ENCODE results near the gene YDJC. TPM values are rescaled to one million over a fixed set of nuclear protein-coding genes. Genes with fewer than 3 reads are reported as not detected.

YDJC gene
- total and polyA plus RNA-seq, 2 of the 8 experiments (the other 6 are each of a cell fraction or from before 2014, with no cell fraction given) = 36.7 to 45.2 TPM

DNA sequence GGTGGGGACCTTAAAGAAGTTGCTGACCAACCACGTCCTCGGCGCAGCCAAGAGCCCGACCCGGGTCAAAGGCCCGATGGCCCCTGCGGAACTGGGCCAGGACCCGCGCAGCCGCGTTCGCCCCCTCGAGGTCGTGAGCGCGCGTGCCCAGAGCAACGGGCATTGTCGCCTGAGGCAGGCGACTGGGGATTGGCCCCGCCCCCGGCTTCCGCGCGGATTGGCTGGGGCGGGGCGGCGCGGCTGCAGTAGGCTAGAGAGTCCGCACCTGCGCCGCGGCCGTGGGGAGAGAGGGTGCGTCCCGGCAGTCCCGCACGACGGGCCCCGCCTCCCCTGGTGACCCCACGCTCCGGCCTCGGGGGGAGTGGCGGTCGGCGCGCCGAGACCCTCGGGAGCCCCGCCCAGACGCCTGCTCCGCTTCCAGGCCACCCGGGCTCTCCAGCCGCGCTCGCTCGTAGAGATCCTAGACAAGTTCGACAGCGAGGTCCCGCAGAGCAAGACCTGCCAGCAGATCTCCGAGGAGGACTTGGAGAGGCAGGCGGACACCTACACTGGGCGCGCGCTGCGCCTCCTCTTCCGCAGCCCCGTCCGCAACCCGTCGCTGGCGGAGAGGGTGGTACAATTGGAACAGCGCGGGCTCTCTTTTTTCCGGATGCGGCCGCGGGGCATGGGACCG, 27.7 kb upstream of the YDJC start:
- Histone ChIP-seq H3K14ac (ENCODE audit: insufficient read length) (no peak overlapping the region), H3K27me3 (replicated peaks in 1 of 4; ENCODE audit: control insufficient read depth in 3 of 4, extremely low read depth in 1 of 4, insufficient read depth in 3 of 4, low read length in 3 of 4) (no peaks in the 10 kb centered on the region; a peak in 1 of 7 replicates), H2AK5ac (ENCODE audit: low read depth, low read length) (no peak overlapping the region), H3K27ac (ENCODE audit: low read depth, low read length) (peak overlapping the region; percentile 48; the same call in 1 of the 2 replicates), H3K18ac (ENCODE audit: extremely low read depth, low read length) (peak overlapping the region; percentile 78), H2BK120ac (replicated peaks; ENCODE audit: low read depth, low read length) (no peak overlapping the region), H3K4ac (replicated peaks; ENCODE audit: insufficient read length, low read depth, low read length) (no peak overlapping the region), H3K56ac (replicated peaks; ENCODE audit: insufficient read length, low read depth, low read length) (peak overlapping the region; percentile 10), H3K36me3 (ENCODE audit: control insufficient read depth in 2 of 4, insufficient read depth in 4 of 4, low read length in 3 of 4) (peaks cover 10 to 18% (median 14%) of the 10 kb centered on the region in 4 experiments; a peak in 6 of 8 replicates), H4K91ac (replicated peaks; ENCODE audit: insufficient read length, low read length) (no peak overlapping the region), H2AFZ (ENCODE audit: low read length) (no peak overlapping the region), H3K4me1 (replicated peaks in 1 of 4; ENCODE audit: control insufficient read depth in 3 of 4, insufficient read depth in 4 of 4, low read length in 3 of 4) (peaks cover 0 to 14% (median 6%) of the 10 kb centered on the region in 4 experiments; a peak in 6 of 7 replicates), H4K8ac (ENCODE audit: extremely low read depth, insufficient read depth, low read length) (peak overlapping the region; percentile 63), H4K5ac (ENCODE audit: insufficient read length, low read depth, low read length) (peak overlapping the region; percentile 41), H3K23me2 (ENCODE audit: low read depth, low read length) (peaks cover 11% of the 10 kb centered on the region; the same call in 1 of the 2 replicates), H3K79me2 (ENCODE audit: control insufficient read depth in 1 of 2, insufficient read depth in 2 of 2, low read length in 2 of 2) (peaks cover 0 to 4% of the 10 kb centered on the region in 2 experiments; a peak in 1 of 4 replicates), H3K4me3 (ENCODE audit: extremely low read depth in 1 of 4, insufficient read depth in 2 of 4, low read depth in 3 of 4, low read length in 4 of 4) (peak overlapping the region; percentile 41 to 64 (median 52)), H4K20me1 (replicated peaks in 1 of 2; ENCODE audit: control insufficient read depth in 1 of 2, insufficient read depth in 2 of 2, low read length in 2 of 2) (peaks cover 9 to 11% of the 10 kb centered on the region in 2 experiments), H3K9me3 (ENCODE audit: insufficient read depth in 2 of 2, low read depth in 1 of 2, low read length in 1 of 2) (no peaks in the 10 kb centered on the region), H3K9ac (replicated peaks in 1 of 4; ENCODE audit: extremely low read depth in 1 of 4, low read depth in 3 of 4, low read length in 3 of 4) (peak overlapping the region in 1 of 4 experiments; percentile 4; a peak in 1 of 7 replicates), H3K79me1 (ENCODE audit: low read depth, low read length) (0 out of 2 replicates have a peak, but pooled peaks cover 5% of the 10 kb centered on the region), H3K4me2 (ENCODE audit: insufficient read depth in 1 of 2, low read depth in 2 of 2, low read length in 2 of 2) (peak overlapping the region; percentile 89 to 95), H2BK12ac (ENCODE audit: low read depth, low read length) (no peak overlapping the region), H2BK20ac (ENCODE audit: low read length) (no peak overlapping the region), H3K23ac (ENCODE audit: insufficient read length) (no peak overlapping the region), H2BK5ac (ENCODE audit: low read depth, low read length) (peak overlapping the region; percentile 71; the same call in 1 of the 2 replicates), H2BK15ac (ENCODE audit: low read length) (no peak overlapping the region)
- WGBS, 2 experiments (ENCODE audit: extremely low coverage in 1 of 2, insufficient coverage in 1 of 2, insufficient read length in 1 of 2, insufficient replicate concordance in 2 of 2, low coverage in 1 of 2, low lambda C conversion rate in 2 of 2, missing lambda C conversion rate in 1 of 2) = 2% methylated on average over 56 of the region's 79 CpGs; no CpG with 5 or more reads in 1 of the 2 experiments
- CTCF ChIA-PET (ENCODE audit: partially characterized antibody) = interaction anchor here (0.8 to 1.7 kb wide), 5 partner anchors 11 to 33 kb away, joined by 3 to 9 read pairs (median 3); no protein-coding TSS in a partner anchor
- DNase-seq (ENCODE audit: low read depth in 1 of 2, low spot score in 2 of 2) = peak in 1 of 2 experiments; percentile 92
- no peak for FAIRE-seq
- POLR2A ChIA-PET (ENCODE audit: partially characterized antibody) = interaction anchor here (0.7 to 2.2 kb wide), 17 partner anchors 8 to 264 kb away, joined by 3 to 16 read pairs (median 4); partner anchors contain the start of genes PPIL2, SDF2L1 and YDJC
- TF ChIP-seq CEBPB (IDR thresholded peaks at IDR 0.05; ENCODE audit: low read depth, low read length) (no peak), ASH2L (IDR thresholded peaks at IDR 0.05; ENCODE audit: low read length) (peak; percentile 73)
- TF ChIP-seq, protein P1, sequence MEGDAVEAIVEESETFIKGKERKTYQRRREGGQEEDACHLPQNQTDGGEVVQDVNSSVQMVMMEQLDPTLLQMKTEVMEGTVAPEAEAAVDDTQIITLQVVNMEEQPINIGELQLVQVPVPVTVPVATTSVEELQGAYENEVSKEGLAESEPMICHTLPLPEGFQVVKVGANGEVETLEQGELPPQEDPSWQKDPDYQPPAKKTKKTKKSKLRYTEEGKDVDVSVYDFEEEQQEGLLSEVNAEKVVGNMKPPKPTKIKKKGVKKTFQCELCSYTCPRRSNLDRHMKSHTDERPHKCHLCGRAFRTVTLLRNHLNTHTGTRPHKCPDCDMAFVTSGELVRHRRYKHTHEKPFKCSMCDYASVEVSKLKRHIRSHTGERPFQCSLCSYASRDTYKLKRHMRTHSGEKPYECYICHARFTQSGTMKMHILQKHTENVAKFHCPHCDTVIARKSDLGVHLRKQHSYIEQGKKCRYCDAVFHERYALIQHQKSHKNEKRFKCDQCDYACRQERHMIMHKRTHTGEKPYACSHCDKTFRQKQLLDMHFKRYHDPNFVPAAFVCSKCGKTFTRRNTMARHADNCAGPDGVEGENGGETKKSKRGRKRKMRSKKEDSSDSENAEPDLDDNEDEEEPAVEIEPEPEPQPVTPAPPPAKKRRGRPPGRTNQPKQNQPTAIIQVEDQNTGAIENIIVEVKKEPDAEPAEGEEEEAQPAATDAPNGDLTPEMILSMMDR (IDR thresholded peaks at IDR 0.05; ENCODE audit: control extremely low read depth in 1 of 3, insufficient read depth in 1 of 3, low read depth in 1 of 3, low read length in 3 of 3) = peak in 1 of 3 experiments; percentile 23; a peak in 1 of 4 replicates

All from H1 (cell line).